Heart left ventricle (tissue), 16 donors: ENCODE results near the gene RNF4. TPM values are rescaled to one million over a fixed set of nuclear protein-coding genes. Genes with fewer than 3 reads are reported as not detected.

Experiments used
- ATAC-seq, 4 donors: fragments of 200-7000 bp; cut with Tn5 transposase; one replicate each; pipeline ENCODE4 v1.9.1; 2020 to 2022; ENCODE audit warnings: moderate library complexity in 4 of 4, mild to moderate bottlenecking in 3 of 4, moderate number of reproducible peaks in 1 of 4
- DNase-seq, 5 donors: peaks; one replicate each; pipeline ENCODE4 v3.0.0-alpha.2; 2020
- H3K27ac ChIP-seq, 12 donors: fragments of 200-600 bp; sonication (generic) in 4 of 12; one replicate each; pipeline versions ENCODE4 v1.5.0 to v1.8.0; 2016 to 2022; ENCODE audit warnings: mild to moderate bottlenecking in 2 of 12
- H3K27me3 ChIP-seq, 9 donors: fragments of 200-600 bp; sonication (generic) in 2 of 9; one replicate each; pipeline versions ENCODE4 v1.5.1 to v1.8.0; 2016 to 2022; ENCODE audit warnings: mild to moderate bottlenecking in 3 of 9
- H3K36me3 ChIP-seq, 9 donors: fragments of 200-600 bp; sonication (generic) in 2 of 9; one replicate each; pipeline versions ENCODE4 v1.5.0 to v1.8.0; 2018 to 2022; ENCODE audit warnings: mild to moderate bottlenecking in 2 of 9
- H3K4me1 ChIP-seq, 12 donors: fragments of 200-600 bp; sonication (generic) in 4 of 12; one replicate each; pipeline versions ENCODE4 v1.5.0 to v1.8.0; 2016 to 2022; ENCODE audit warnings: mild to moderate bottlenecking in 3 of 12
- H3K4me3 ChIP-seq, 12 donors: fragments of 200-600 bp; sonication (generic) in 4 of 12; one replicate each; pipeline versions ENCODE4 v1.5.0 to v1.8.0; 2017 to 2022; ENCODE audit warnings: mild to moderate bottlenecking in 9 of 12, moderate library complexity in 4 of 12
- H3K9me3 ChIP-seq, 12 donors: fragments of 200-600 bp; sonication (generic) in 4 of 12; one replicate each; pipeline versions ENCODE4 v1.5.0 to v1.8.0; 2016 to 2022; ENCODE audit warnings: mild to moderate bottlenecking in 1 of 12
- POLR2A ChIP-seq, 2 donors: fragments of 450-650 bp; IDR thresholded peaks; one replicate each; pipeline ENCODE4 v1.6.1; 2017; ENCODE audit warnings: antibody characterized with exemption in 2 of 2, mild to moderate bottlenecking in 2 of 2, moderate library complexity in 2 of 2
- WGBS, 4 donors: extraction: QIAGEN DNeasy Blood & Tissue Kit in 2 of 4; methylation state at CpG; one replicate each; pipeline versions ENCODE4 v1.1.5 to v1.1.7; 2013 to 2018; 5-methylcytosine and 5-hydroxymethylcytosine counted together
- intact Hi-C, 10 donors: fragments of 100-400 bp; cut with DNase I; formaldehyde crosslinking; loops; one replicate each; pipeline versions ENCODE4 v1.11.1 to v1.14.2; 2022
- polyA plus RNA-seq, 2 donors: library from polyadenylated mRNA; stranded (reverse); fragments of 200-250 nt; gene quantifications; one replicate each; pipeline ENCODE4 v1.2.3, GENCODE V29; 2013
- total RNA-seq, 9 donors: library from RNA; depleted of rRNA in 2 of 9; stranded (reverse); fragments of >200 nt in 2 of 9; fragmentation: NEBNext Ultra II Directional in 3 of 9; extraction: Animal tissue kit (Norgen Biotek cat#: 25700) in 3 of 9; gene quantifications; one replicate each; pipeline versions ENCODE4 v1.1.0 to v1.2.4, GENCODE V29; 2016 to 2023
- TF ChIP-seq, protein P1 (sequence below), 12 donors: fragments of 200-600 bp; sonication (generic) in 4 of 12; IDR thresholded peaks; one replicate each; pipeline versions ENCODE4 v1.5.0 to v1.8.0; 2018 to 2022; ENCODE audit warnings: antibody characterized with exemption in 12 of 12, mild to moderate bottlenecking in 5 of 12
- donor health status: ischemic (EF 13 %, LVEDD 7.1; RV severe dilation, severe dysfunction).
- donor health status: healthy with polysubstance abuse.
- donor health status: DM: no; HTN: yes; CAD: no.
- donor health status: DM: no; HTN: no; CAD: no.
- donor health status: ischemic (EF 25% LVEDD 6.9; RV normal size, moderate dysfunction).
- donor health status: ischemic (EF 25% LVEDD 5.7; RV mildly dilated, moderate dysfunction).
- donor health status: healthy.
- donor health status: DM: yes; HTN: yes; CAD: no.
- donor health status: ischemic (EF 35%, LVEDD 5.7; RV mildly dilated, moderate dysfunction).
- donor health status: nonischemic (EF 11% LVEDD 7.7; RV severe dilation, severe dysfunction).
- donor health status: DM: yes; HTN: yes; CAD: no.
- donor health status: PGD.
- donor health status: ischemic (EF 29% LVEDD 5.4; RV normal size, mild dysfunction).
- donor health status: nonischemic (EF 23%, LVEDD 6.1; RV moderate dilation, normal function).

RNF4 gene
- total and polyA plus RNA-seq, 11 donors, result 10.6 to 45.7 (median 30.8) TPM

DNA sequence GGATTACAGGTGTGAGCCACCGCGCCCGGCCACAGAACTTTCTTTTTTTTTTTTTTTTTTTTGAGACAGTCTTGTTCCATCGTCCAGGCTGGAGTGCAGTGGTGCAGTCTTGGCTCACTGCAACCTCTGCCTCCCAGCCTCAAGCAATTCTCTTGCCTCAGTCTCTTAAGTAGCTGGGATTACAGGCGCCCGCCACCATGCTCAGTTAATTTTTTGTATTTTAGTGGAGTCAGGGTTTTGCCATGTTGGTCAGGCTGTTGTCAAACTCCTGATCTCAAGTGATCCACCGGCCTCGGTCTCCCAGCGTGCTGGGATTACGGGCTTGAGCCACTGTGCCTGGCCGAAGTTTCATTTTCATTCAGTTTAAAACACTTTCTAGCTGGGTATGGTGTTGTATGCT, 83.9 kb downstream of the RNF4 start:
- H3K4me1 ChIP-seq, result peaks cover 0 to 33% (median 5%) of the 10 kb centered on the region in 12 donors
- 94 to 95% (median 95%) methylated on average over 11 of the region's 11 CpGs for WGBS, 4 donors
- ATAC-seq (no peak), DNase-seq (no peak)
- H3K4me3 ChIP-seq, result no peak overlapping the region
- no peak for TF ChIP-seq POLR2A (IDR thresholded peaks at IDR 0.05)
- TF ChIP-seq, protein P1, sequence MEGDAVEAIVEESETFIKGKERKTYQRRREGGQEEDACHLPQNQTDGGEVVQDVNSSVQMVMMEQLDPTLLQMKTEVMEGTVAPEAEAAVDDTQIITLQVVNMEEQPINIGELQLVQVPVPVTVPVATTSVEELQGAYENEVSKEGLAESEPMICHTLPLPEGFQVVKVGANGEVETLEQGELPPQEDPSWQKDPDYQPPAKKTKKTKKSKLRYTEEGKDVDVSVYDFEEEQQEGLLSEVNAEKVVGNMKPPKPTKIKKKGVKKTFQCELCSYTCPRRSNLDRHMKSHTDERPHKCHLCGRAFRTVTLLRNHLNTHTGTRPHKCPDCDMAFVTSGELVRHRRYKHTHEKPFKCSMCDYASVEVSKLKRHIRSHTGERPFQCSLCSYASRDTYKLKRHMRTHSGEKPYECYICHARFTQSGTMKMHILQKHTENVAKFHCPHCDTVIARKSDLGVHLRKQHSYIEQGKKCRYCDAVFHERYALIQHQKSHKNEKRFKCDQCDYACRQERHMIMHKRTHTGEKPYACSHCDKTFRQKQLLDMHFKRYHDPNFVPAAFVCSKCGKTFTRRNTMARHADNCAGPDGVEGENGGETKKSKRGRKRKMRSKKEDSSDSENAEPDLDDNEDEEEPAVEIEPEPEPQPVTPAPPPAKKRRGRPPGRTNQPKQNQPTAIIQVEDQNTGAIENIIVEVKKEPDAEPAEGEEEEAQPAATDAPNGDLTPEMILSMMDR (IDR thresholded peaks at IDR 0.05), result no peak
- H3K36me3 ChIP-seq, result no peaks in the 10 kb centered on the region
- no peaks in the 10 kb centered on the region for H3K27me3 ChIP-seq
- H3K27ac ChIP-seq, result no peak overlapping the region
- intact Hi-C loops, result no loop called here
- no peaks in the 10 kb centered on the region for H3K9me3 ChIP-seq

DNA sequence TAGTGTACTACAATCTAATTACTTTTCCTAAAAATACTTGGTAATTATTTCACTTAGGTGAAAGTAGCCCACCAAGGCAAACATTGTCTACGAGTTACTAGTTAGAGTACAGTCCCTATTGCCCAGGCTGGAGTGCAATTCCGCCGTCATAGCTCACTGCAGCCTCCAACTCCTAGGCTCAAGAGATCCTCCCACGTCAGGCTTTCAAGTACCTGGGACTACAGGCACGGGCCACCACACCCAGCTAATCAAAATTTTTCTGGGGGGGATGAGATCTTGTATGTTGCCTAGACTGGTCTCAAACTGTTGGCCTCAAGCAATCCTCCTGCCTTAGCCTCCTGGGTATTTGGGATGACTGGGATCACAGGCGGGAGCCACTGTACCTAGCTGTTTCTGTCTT, 89.4 kb downstream of the RNF4 start:
- Histone ChIP-seq H3K9me3 (no peaks in the 10 kb centered on the region), H3K4me1 (peaks cover 0 to 42% (median 7%) of the 10 kb centered on the region in 12 donors), H3K4me3 (no peak overlapping the region), H3K36me3 (peaks cover 0 to 11% (median 2%) of the 10 kb centered on the region in 9 donors), H3K27me3 (no peaks in the 10 kb centered on the region), H3K27ac (no peak overlapping the region)
- DNase-seq (no peak), ATAC-seq (no peak)
- 87 to 93% (median 91%) methylated on average over 6 of the region's 6 CpGs for WGBS, 4 donors
- no peak for TF ChIP-seq POLR2A (IDR thresholded peaks at IDR 0.05)
- TF ChIP-seq, protein P1 (IDR thresholded peaks at IDR 0.05), result no peak
- intact Hi-C loops, result no loop called here

DNA sequence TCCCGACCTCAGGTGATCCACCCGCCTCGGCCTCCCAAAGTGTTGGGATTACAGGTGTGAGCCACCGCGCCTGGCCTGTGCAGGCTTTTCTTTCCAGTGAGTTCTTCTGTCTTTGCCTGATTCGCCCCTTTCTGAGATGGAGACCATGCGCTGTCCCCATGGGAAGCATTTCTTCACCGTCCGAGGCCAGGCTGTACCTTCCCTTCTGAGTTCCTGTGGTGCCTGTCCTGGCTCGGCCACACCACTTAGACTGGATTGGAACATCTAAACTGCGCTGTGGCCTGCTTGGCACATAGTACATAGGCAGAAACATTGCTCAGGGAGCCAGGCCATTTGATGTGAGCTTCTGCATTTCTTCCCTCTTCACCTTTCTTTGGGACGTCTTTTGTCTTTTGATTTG, 91.3 kb downstream of the RNF4 start:
- WGBS, 4 donors, result 89 to 95% (median 93%) methylated on average over 12 of the region's 12 CpGs
- Histone ChIP-seq H3K4me3 (no peak overlapping the region), H3K27ac (no peak overlapping the region), H3K27me3 (no peaks in the 10 kb centered on the region), H3K4me1 (peaks cover 0 to 36% (median 7%) of the 10 kb centered on the region in 12 donors), H3K9me3 (no peaks in the 10 kb centered on the region), H3K36me3 (peaks cover 0 to 18% (median 2%) of the 10 kb centered on the region in 9 donors)
- no peak for TF ChIP-seq POLR2A (IDR thresholded peaks at IDR 0.05)
- TF ChIP-seq, protein P1 (IDR thresholded peaks at IDR 0.05), result no peak
- intact Hi-C loops, result no loop called here
- no peak for DNase-seq
- peak in 2 of 4 donors; percentile 29 to 35 for ATAC-seq

Other genes with a start within 250 kb of the RNF4 start
- gene HAUS3, start 227.0 kb upstream of the RNF4 start, total RNA-seq, result 1 to 10 TPM; 4.2 to 8.3 (median 6.3) TPM
- gene HAUS3, start 227.0 kb upstream of the RNF4 start, polyA plus RNA-seq, result 1 to 10 TPM; 4.2 to 6.8 TPM
- 1 to 10 TPM in 7 of 9 donors, under 1 TPM in 2; 0.38 to 4.5 (median 2.6) TPM for gene POLN, start 227.0 kb upstream of the RNF4 start, total RNA-seq
- under 1 TPM; 0.79 to 0.84 TPM for gene POLN, start 227.0 kb upstream of the RNF4 start, polyA plus RNA-seq
- 10 to 100 TPM; 27.5 to 76.6 (median 35.5) TPM for gene MXD4, start 207.0 kb upstream of the RNF4 start, total RNA-seq
- 10 to 100 TPM; 39.0 to 55.5 TPM for gene MXD4, start 207.0 kb upstream of the RNF4 start, polyA plus RNA-seq
- 10 to 100 TPM in 2 of 9 donors, 1 to 10 TPM in 7; 2.6 to 11.9 (median 5.6) TPM for gene ZFYVE28, start 50.5 kb upstream of the RNF4 start, total RNA-seq
- 1 to 10 TPM; 4.3 to 5.0 TPM for gene ZFYVE28, start 50.5 kb upstream of the RNF4 start, polyA plus RNA-seq
- not detected for gene CFAP99, start 50.2 kb upstream of the RNF4 start, total RNA-seq
- gene CFAP99, start 50.2 kb upstream of the RNF4 start, polyA plus RNA-seq, result not detected
- 10 to 100 TPM; 12.6 to 21.0 (median 17.3) TPM for gene FAM193A, start 67.5 kb downstream of the RNF4 start, total RNA-seq
- 10 to 100 TPM in 1 of 2 donors, 1 to 10 TPM in 1; 9.7 to 10.6 TPM for gene FAM193A, start 67.5 kb downstream of the RNF4 start, polyA plus RNA-seq